SK-N-SH (cell line): Measurements from ENCODE around the gene SORD. TPM values are rescaled to one million over a fixed set of nuclear protein-coding genes. Genes with fewer than 3 reads are reported as not detected.

Experiments used
- CTCF ChIA-PET: fragments of 300-600, 350-600 bp; formaldehyde crosslinking; extraction: SDS; loops from one replicate; lab custom pipeline; 2021; lab: Yijun Ruan, JAX
- POLR2A ChIA-PET: fragments of 350-600 bp; sonication (Branson Sonifier 250); formaldehyde crosslinking; extraction: SDS; loops from one replicate; lab custom pipeline; 2020; ENCODE audit warnings: antibody characterized with exemption, inconsistent platforms; lab: Yijun Ruan, JAX
- DNase-seq: peaks from one replicate; pipeline ENCODE4 v3.0.0; 2012
- H2AFZ ChIP-seq: fragments of 200-600 bp; sonication (generic); 2 replicates; pipeline ENCODE4 v1.8.1; 2016; ENCODE audit warnings: antibody characterized with exemption, mild to moderate bottlenecking, low read depth
- H3F3A ChIP-seq: fragments of 200-600 bp; sonication (generic); replicated peaks from 2 replicates; pipeline ENCODE3; 2016; ENCODE audit warnings: antibody characterized with exemption, mild to moderate bottlenecking; ENCODE audit not compliant: insufficient read depth
- H3K27ac ChIP-seq, 2 experiments: fragments of 200-500 bp in 1 of 2; fragments of 200-600 bp in 1 of 2; sonication (Bioruptor generic) in 1 of 2; sonication (generic), shearing (Covaris generic) in 1 of 2; 2 replicates each; pipeline versions ENCODE4 v1.5.1 to v1.6.1; 2014 to 2016; ENCODE audit warnings: low read depth in 2 of 2, inconsistent platforms in 1 of 2, low read length in 1 of 2, mild to moderate bottlenecking in 1 of 2, mixed read lengths in 1 of 2
- H3K27me3 ChIP-seq: fragments of 200-600 bp; sonication (generic), shearing (Covaris generic); 2 replicates; pipeline ENCODE4 v1.6.1; 2016; ENCODE audit warnings: mixed run types; ENCODE audit not compliant: insufficient read depth
- H3K36me3 ChIP-seq, 2 experiments: fragments of 200-500 bp in 1 of 2; fragments of 200-600 bp in 1 of 2; sonication (Bioruptor generic) in 1 of 2; sonication (generic) in 1 of 2; replicated peaks in 1 of 2; 2 replicates each; pipeline versions ENCODE3 to v1.5.1; 2014 to 2016; ENCODE audit warnings: low read length in 1 of 2, mild to moderate bottlenecking in 1 of 2; ENCODE audit not compliant: insufficient read depth in 2 of 2, control insufficient read depth in 1 of 2
- H3K4me1 ChIP-seq, 2 experiments: fragments of 200-500 bp in 1 of 2; fragments of 200-600 bp in 1 of 2; sonication (Bioruptor generic) in 1 of 2; sonication (generic), shearing (Covaris generic) in 1 of 2; 2 replicates each; pipeline versions ENCODE4 v1.5.1 to v1.6.1; 2014 to 2016; ENCODE audit warnings: low read depth in 1 of 2, low read length in 1 of 2, mixed run types in 1 of 2; ENCODE audit not compliant: insufficient read depth in 2 of 2, control insufficient read depth in 1 of 2
- H3K4me2 ChIP-seq: fragments of 200-600 bp; sonication (generic), shearing (Covaris generic); 2 replicates; pipeline ENCODE4 v1.6.1; 2017; ENCODE audit warnings: mixed run types
- H3K4me3 ChIP-seq, 2 experiments: fragments of 200-500 bp in 1 of 2; fragments of 200-600 bp in 1 of 2; sonication (Bioruptor generic) in 1 of 2; sonication (generic), shearing (Covaris generic) in 1 of 2; 2 replicates each; pipeline versions ENCODE4 v1.5.1 to v1.8.1; 2014 to 2016; ENCODE audit warnings: low read depth in 2 of 2, inconsistent platforms in 1 of 2, low read length in 1 of 2, mild to moderate bottlenecking in 1 of 2, mixed read lengths in 1 of 2, moderate library complexity in 1 of 2
- H3K79me2 ChIP-seq: fragments of 200-600 bp; sonication (generic); 2 replicates; pipeline ENCODE4 v1.8.1; 2017; ENCODE audit warnings: mild to moderate bottlenecking; ENCODE audit not compliant: insufficient read depth
- H3K9ac ChIP-seq: fragments of 200-600 bp; sonication (generic); 2 replicates; pipeline ENCODE4 v1.6.1; 2017; ENCODE audit warnings: mixed run types
- H3K9me2 ChIP-seq: fragments of 200-600 bp; sonication (generic); 2 replicates; pipeline ENCODE4 v1.6.1; 2017; ENCODE audit warnings: mixed run types
- H3K9me3 ChIP-seq: fragments of 200-600 bp; sonication (generic); 2 replicates; pipeline ENCODE4 v1.6.1; 2017; ENCODE audit warnings: mixed run types, mild to moderate bottlenecking, moderate library complexity
- H4K20me1 ChIP-seq: fragments of 200-600 bp; sonication (generic); 2 replicates; pipeline ENCODE4 v1.6.1; 2017; ENCODE audit warnings: mild to moderate bottlenecking, mixed run types; ENCODE audit not compliant: insufficient read depth
- CHD2 ChIP-seq: fragments of 150-350 bp; IDR thresholded peaks from 2 replicates; pipeline ENCODE4 v1.6.1; 2018; ENCODE audit warnings: low read length; ENCODE audit not compliant: partially characterized antibody
- CTCF ChIP-seq: fragments of 200-600 bp; sonication (generic); IDR thresholded peaks from 2 replicates; pipeline ENCODE4 v1.6.1; 2017; ENCODE audit warnings: antibody characterized with exemption, mild to moderate bottlenecking, moderate library complexity
- EP300 ChIP-seq, 2 experiments: IDR thresholded peaks; 2 replicates each; pipeline versions ENCODE4 v1.4.0 to v1.6.1; 2012; ENCODE audit warnings: borderline replicate concordance in 1 of 2, low read depth in 1 of 2, low read length in 1 of 2
- EZH2phosphoT487 ChIP-seq: fragments of 200-600 bp; sonication (generic); IDR thresholded peaks from 2 replicates; pipeline ENCODE4 v1.6.1; 2017; ENCODE audit warnings: low read depth, mixed run types, mild to moderate bottlenecking, antibody characterized with exemption, moderate library complexity, borderline replicate concordance
- FOSL2 ChIP-seq: IDR thresholded peaks from 2 replicates; pipeline ENCODE4 v1.4.0; 2012; ENCODE audit warnings: low read depth, mild to moderate bottlenecking, moderate library complexity, borderline replicate concordance
- FOXM1 ChIP-seq: IDR thresholded peaks from 2 replicates; pipeline ENCODE4 v1.4.0; 2012; ENCODE audit warnings: low read depth, mild to moderate bottlenecking
- GATA2 ChIP-seq: sonication (generic); formaldehyde crosslinking; IDR thresholded peaks from 2 replicates; pipeline ENCODE4 v1.5.0; 2020; ENCODE audit warnings: mild to moderate bottlenecking, missing genetic modification reagents
- MEF2A ChIP-seq: IDR thresholded peaks from 2 replicates; pipeline ENCODE4 v1.4.0; 2012; ENCODE audit warnings: low read depth, borderline replicate concordance
- NFIC ChIP-seq: IDR thresholded peaks from 2 replicates; pipeline ENCODE4 v1.4.0; 2012; ENCODE audit warnings: borderline replicate concordance
- RAD21 ChIP-seq: IDR thresholded peaks from 2 replicates; pipeline ENCODE4 v1.6.1; 2012; ENCODE audit warnings: mild to moderate bottlenecking, low read length
- REST ChIP-seq: IDR thresholded peaks from 2 replicates; pipeline ENCODE4 v1.6.1; 2012; ENCODE audit warnings: mild to moderate bottlenecking, low read depth, low read length, moderate library complexity
- RXRA ChIP-seq: IDR thresholded peaks from 2 replicates; pipeline ENCODE4 v1.4.0; 2012; ENCODE audit warnings: low read depth, mild to moderate bottlenecking, borderline replicate concordance
- SIN3A ChIP-seq: IDR thresholded peaks from 2 replicates; pipeline ENCODE4 v1.6.1; 2012; ENCODE audit warnings: low read depth, mild to moderate bottlenecking, low read length, moderate library complexity, borderline replicate concordance
- TEAD4 ChIP-seq: IDR thresholded peaks from 2 replicates; pipeline ENCODE4 v1.4.0; 2012; ENCODE audit warnings: mild to moderate bottlenecking, borderline replicate concordance; ENCODE audit not compliant: insufficient read depth
- USF2 ChIP-seq: fragments of 150-350 bp; IDR thresholded peaks from 2 replicates; pipeline ENCODE4 v1.6.1; 2017; ENCODE audit warnings: antibody characterized with exemption, low read length, low read depth, borderline replicate concordance
- WGBS: methylation state at CpG from one replicate; pipeline ENCODE4 v1.1.6; 2017; ENCODE audit warnings: low lambda C conversion rate; 5-methylcytosine and 5-hydroxymethylcytosine counted together
- polyA plus RNA-seq, 3 experiments: library from polyadenylated mRNA; depleted of rRNA; stranded (reverse); fragments of >200 nt; gene quantifications; 2 replicates each; pipeline ENCODE4 v1.2.3, GENCODE V29; 2012
- TF ChIP-seq, protein P1 (sequence below): IDR thresholded peaks from 2 replicates; pipeline ENCODE4 v1.4.0; 2012; ENCODE audit warnings: low read depth
- TF ChIP-seq, protein P2 (sequence below): fragments of 150-350 bp; IDR thresholded peaks from 2 replicates; pipeline ENCODE4 v1.6.1; 2016; ENCODE audit warnings: mild to moderate bottlenecking, low read depth, low read length

The SORD gene
- polyA plus RNA-seq, 1 of the 3 experiments (the other 2 are of a cell fraction), result 35.1 TPM

DNA sequence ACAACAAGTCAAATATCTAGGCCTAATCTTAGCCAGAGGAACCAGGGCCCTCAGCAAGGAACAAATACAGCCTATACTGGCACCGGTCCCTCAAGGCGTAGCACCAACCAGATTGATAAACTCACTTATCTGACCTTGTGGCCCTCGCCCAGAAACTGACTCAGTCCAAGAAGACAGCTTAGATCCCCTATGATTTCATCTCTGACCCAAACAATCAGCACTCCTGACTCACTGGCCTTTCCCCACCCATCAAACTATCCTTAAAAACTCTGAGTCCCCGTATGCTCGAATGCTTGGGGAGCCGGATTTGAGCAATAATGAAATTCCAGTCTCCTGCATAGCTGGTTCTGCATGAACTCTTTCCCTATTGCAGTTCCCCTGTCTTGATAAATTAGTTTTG, 1.6 kb upstream of the SORD start:
- Histone ChIP-seq H3K79me2 (no peaks in the 10 kb centered on the region), H3K9me3 (no peaks in the 10 kb centered on the region), H3K4me1 (peaks cover 0 to 13% of the 10 kb centered on the region in 2 experiments; a peak in 1 of 4 replicates), H2AFZ (no peak overlapping the region), H3K36me3 (no peaks in the 10 kb centered on the region), H3F3A (no peaks in the 10 kb centered on the region), H3K9me2 (no peaks in the 10 kb centered on the region), H3K27ac (no peak overlapping the region), H3K4me2 (no peak overlapping the region), H3K9ac (no peak overlapping the region), H3K27me3 (peaks cover 11% of the 10 kb centered on the region; the same call in 1 of the 2 replicates), H4K20me1 (no peaks in the 10 kb centered on the region), H3K4me3 (no peak overlapping the region)
- ChIA-PET CTCF (no interaction called here), POLR2A (no interaction called here)
- DNase-seq, result no peak
- TF ChIP-seq FOSL2, result no peak
- no peak for TF ChIP-seq NFIC
- no peak for TF ChIP-seq FOXM1
- TF ChIP-seq MEF2A, result no peak
- TF ChIP-seq, protein P1, sequence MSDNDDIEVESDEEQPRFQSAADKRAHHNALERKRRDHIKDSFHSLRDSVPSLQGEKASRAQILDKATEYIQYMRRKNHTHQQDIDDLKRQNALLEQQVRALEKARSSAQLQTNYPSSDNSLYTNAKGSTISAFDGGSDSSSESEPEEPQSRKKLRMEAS, result no peak
- no peak for TF ChIP-seq CHD2
- TF ChIP-seq EZH2phosphoT487, result no peak
- TF ChIP-seq, protein P2, sequence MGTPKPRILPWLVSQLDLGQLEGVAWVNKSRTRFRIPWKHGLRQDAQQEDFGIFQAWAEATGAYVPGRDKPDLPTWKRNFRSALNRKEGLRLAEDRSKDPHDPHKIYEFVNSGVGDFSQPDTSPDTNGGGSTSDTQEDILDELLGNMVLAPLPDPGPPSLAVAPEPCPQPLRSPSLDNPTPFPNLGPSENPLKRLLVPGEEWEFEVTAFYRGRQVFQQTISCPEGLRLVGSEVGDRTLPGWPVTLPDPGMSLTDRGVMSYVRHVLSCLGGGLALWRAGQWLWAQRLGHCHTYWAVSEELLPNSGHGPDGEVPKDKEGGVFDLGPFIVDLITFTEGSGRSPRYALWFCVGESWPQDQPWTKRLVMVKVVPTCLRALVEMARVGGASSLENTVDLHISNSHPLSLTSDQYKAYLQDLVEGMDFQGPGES, result no peak
- no peak for TF ChIP-seq TEAD4
- TF ChIP-seq GATA2 (CRISPR knock-in tag), result no peak
- TF ChIP-seq RXRA, result no peak
- TF ChIP-seq SIN3A, result no peak
- no peak for TF ChIP-seq RAD21
- no peak for TF ChIP-seq REST
- no peak for TF ChIP-seq CTCF
- TF ChIP-seq EP300 (IDR thresholded peaks at IDR 0.05; ENCODE audit: borderline replicate concordance in 1 of 2, low read depth in 1 of 2, low read length in 1 of 2), result no peak
- TF ChIP-seq USF2, result no peak
- 90% methylated on average over 6 of the region's 6 CpGs for WGBS
